Neural cell (in vitro differentiated cells): ENCODE measurements around the gene GLI3. TPM values are rescaled to one million over a fixed set of nuclear protein-coding genes. Genes with fewer than 3 reads are reported as not detected.

Experiments
- H2AFZ ChIP-seq: fragments of 200-600, 300-800 bp; sonication (generic), shearing (Covaris generic); 2 replicates; pipeline ENCODE4 v1.6.0; 2014; ENCODE audit warnings: low read depth, mild to moderate bottlenecking, antibody characterized with exemption, low read length, moderate library complexity
- H3F3A ChIP-seq: fragments of 200-600 bp; shearing (Covaris generic); 2 replicates; pipeline ENCODE4 v1.6.1; 2016; ENCODE audit warnings: mild to moderate bottlenecking, moderate library complexity, mixed read lengths, antibody characterized with exemption, low read length; ENCODE audit not compliant: insufficient read depth, poor library complexity, severe bottlenecking
- H3K27ac ChIP-seq: fragments of 200-600, 300-800 bp; sonication (generic), shearing (Covaris generic); 2 replicates; pipeline ENCODE4 v1.5.1; 2014; ENCODE audit warnings: mild to moderate bottlenecking, low read length, moderate library complexity
- H3K27me3 ChIP-seq: fragments of 300-800, 200-600 bp; sonication (generic), shearing (Covaris generic); 2 replicates; pipeline ENCODE4 v1.6.0; 2014; ENCODE audit warnings: mild to moderate bottlenecking, low read depth, low read length, moderate library complexity; ENCODE audit not compliant: insufficient read depth
- H3K36me3 ChIP-seq: fragments of 300-800, 200-600 bp; sonication (generic), shearing (Covaris generic); 2 replicates; pipeline ENCODE4 v1.5.1; 2014; ENCODE audit warnings: mild to moderate bottlenecking, antibody characterized with exemption, low read length, moderate library complexity; ENCODE audit not compliant: insufficient read depth
- H3K4me2 ChIP-seq: fragments of 300-800, 200-600 bp; sonication (generic), shearing (Covaris generic); 2 replicates; pipeline ENCODE4 v1.6.0; 2014; ENCODE audit warnings: mild to moderate bottlenecking, low read length
- H3K4me3 ChIP-seq: fragments of 300-800, 200-600 bp; sonication (generic), shearing (Covaris generic); 2 replicates; pipeline ENCODE4 v1.5.1; 2014; ENCODE audit warnings: mild to moderate bottlenecking, low read length, moderate library complexity
- H3K79me2 ChIP-seq: fragments of 200-600 bp; shearing (Covaris generic); replicated peaks from 2 replicates; pipeline ENCODE4 v1.6.0; 2014; ENCODE audit warnings: mild to moderate bottlenecking, low read length, moderate library complexity; ENCODE audit not compliant: insufficient read depth
- H3K9ac ChIP-seq: fragments of 300-800, 200-600 bp; sonication (generic), shearing (Covaris generic); 2 replicates; pipeline ENCODE4 v1.6.1; 2016; ENCODE audit warnings: mild to moderate bottlenecking, low read length, mixed read lengths
- H3K9me2 ChIP-seq: fragments of 200-600 bp; shearing (Covaris generic); 2 replicates; pipeline ENCODE4 v1.6.1; 2016; ENCODE audit warnings: mild to moderate bottlenecking, low read length, mixed read lengths; ENCODE audit not compliant: insufficient read depth
- H3K9me3 ChIP-seq: fragments of 200-600, 300-800 bp; sonication (generic), shearing (Covaris generic); 2 replicates; pipeline ENCODE4 v1.6.1; 2016; ENCODE audit warnings: mild to moderate bottlenecking, mixed run types, low read length, moderate library complexity, mixed read lengths
- H4K20me1 ChIP-seq: fragments of 200-600 bp; shearing (Covaris generic); 2 replicates; pipeline ENCODE4 v1.6.1; 2016; ENCODE audit warnings: mild to moderate bottlenecking, mixed run types; ENCODE audit not compliant: insufficient read depth
- CTCF ChIP-seq: fragments of 450-650 bp; IDR thresholded peaks from 2 replicates; pipeline ENCODE4 v1.5.1; 2014; ENCODE audit warnings: antibody characterized with exemption, mild to moderate bottlenecking, moderate library complexity; ENCODE audit not compliant: poor library complexity, severe bottlenecking
- EP300 ChIP-seq: fragments of 450-650 bp; conservative IDR thresholded peaks from 2 replicates; pipeline ENCODE4 v1.6.1; 2014; ENCODE audit warnings: antibody characterized with exemption, mild to moderate bottlenecking, moderate library complexity; ENCODE audit not compliant: poor library complexity, severe bottlenecking
- EZH2 ChIP-seq: fragments of 200-600, 300-800 bp; shearing (Covaris generic), sonication (generic); IDR thresholded peaks from 2 replicates; pipeline ENCODE4 v1.6.1; 2014; ENCODE audit warnings: antibody characterized with exemption, low read length, borderline replicate concordance, mild to moderate bottlenecking; ENCODE audit not compliant: insufficient read depth, poor library complexity, severe bottlenecking
- MXI1 ChIP-seq: fragments of 450-650 bp; conservative IDR thresholded peaks from 2 replicates; pipeline ENCODE4 v1.6.1; 2014; ENCODE audit warnings: antibody characterized with exemption, mild to moderate bottlenecking; ENCODE audit not compliant: poor library complexity, severe bottlenecking
- POLR2AphosphoS5 ChIP-seq: IDR thresholded peaks from 2 replicates; pipeline ENCODE4 v1.6.1; 2012
- RAD21 ChIP-seq: fragments of 450-650 bp; conservative IDR thresholded peaks from 2 replicates; pipeline ENCODE4 v1.6.1; 2014; ENCODE audit warnings: antibody characterized with exemption, mild to moderate bottlenecking, moderate library complexity
- REST ChIP-seq: IDR thresholded peaks from 2 replicates; pipeline ENCODE4 v1.6.1; 2012; ENCODE audit warnings: borderline replicate concordance
- SMC3 ChIP-seq: fragments of 450-650 bp; conservative IDR thresholded peaks from 2 replicates; pipeline ENCODE4 v1.6.1; 2014; ENCODE audit warnings: antibody characterized with exemption, mild to moderate bottlenecking, moderate library complexity; ENCODE audit not compliant: poor library complexity
- TAF1 ChIP-seq: IDR thresholded peaks from 2 replicates; pipeline ENCODE4 v1.6.1; 2012; ENCODE audit warnings: low read depth
- polyA plus RNA-seq: library from polyadenylated mRNA; depleted of rRNA; stranded (reverse); fragments of >200 nt; gene quantifications from 2 replicates; pipeline ENCODE4 v1.2.3, GENCODE V29; 2014

GLI3 gene
- polyA plus RNA-seq, 1 donor from 2014 or later: 0.19 TPM

- Histone ChIP-seq H3K36me3 (no peaks in the 10 kb centered on the region), H3K27ac (no peak overlapping the region), H3K4me2 (no peak overlapping the region), H3K4me3 (no peak overlapping the region), H4K20me1 (no peaks in the 10 kb centered on the region), H3K9me2 (no peaks in the 10 kb centered on the region), H2AFZ (no peak overlapping the region), H3K9me3 (no peaks in the 10 kb centered on the region), H3F3A (no peaks in the 10 kb centered on the region), H3K79me2 (peaks cover 95% of the 10 kb centered on the region), H3K27me3 (no peaks in the 10 kb centered on the region), H3K9ac (no peak overlapping the region)
- TF ChIP-seq RAD21 (no peak), MXI1 (no peak), CTCF (no peak)
Measured at GRCh38 chr7:42183547-42183946, 53.5 kb downstream of the GLI3 start.

GRCh38 chr7:42181566-42181965, 55.4 kb downstream of the GLI3 start:
- Histone ChIP-seq H2AFZ (no peak overlapping the region), H3K4me3 (no peak overlapping the region), H3K27ac (no peak overlapping the region), H4K20me1 (no peaks in the 10 kb centered on the region), H3K36me3 (no peaks in the 10 kb centered on the region), H3K9me3 (no peaks in the 10 kb centered on the region), H3K4me2 (no peak overlapping the region), H3K9ac (no peak overlapping the region), H3K79me2 (peaks cover 97% of the 10 kb centered on the region), H3K9me2 (no peaks in the 10 kb centered on the region), H3F3A (no peaks in the 10 kb centered on the region), H3K27me3 (no peaks in the 10 kb centered on the region)
- TF ChIP-seq TAF1 (no peak), EP300 (no peak), EZH2 (no peak), REST (no peak), SMC3 (no peak), POLR2AphosphoS5 (no peak)

GRCh38 chr7:42180806-42181205, 56.2 kb downstream of the GLI3 start:
- H3K4me2 ChIP-seq: no peak overlapping the region
- no peak overlapping the region for H3K9ac ChIP-seq
- no peak overlapping the region for H2AFZ ChIP-seq
- no peaks in the 10 kb centered on the region for H3K27me3 ChIP-seq
- H3K79me2 ChIP-seq: peaks cover 97% of the 10 kb centered on the region
- H3K9me2 ChIP-seq: no peaks in the 10 kb centered on the region
- H3K27ac ChIP-seq: no peak overlapping the region
- no peaks in the 10 kb centered on the region for H3F3A ChIP-seq
- TF ChIP-seq EP300: no peak
- TF ChIP-seq TAF1: no peak
- TF ChIP-seq MXI1: no peak
- TF ChIP-seq EZH2: no peak
- no peak for TF ChIP-seq REST
- no peak for TF ChIP-seq SMC3
- no peak for TF ChIP-seq POLR2AphosphoS5
- TF ChIP-seq RAD21: no peak
- TF ChIP-seq CTCF: no peak
- no peaks in the 10 kb centered on the region for H3K9me3 ChIP-seq
- H3K36me3 ChIP-seq: no peaks in the 10 kb centered on the region
- no peak overlapping the region for H3K4me3 ChIP-seq
- no peaks in the 10 kb centered on the region for H4K20me1 ChIP-seq
